ENCODE results near the gene USP40.

GRCh38 chr2:233443511-233444183, 122.9 kb downstream of the USP40 start:
- TF ChIP-seq CTCF (IDR thresholded peaks at IDR 0.05 in 2 of 3, conservative IDR thresholded peaks at IDR 0.05 in 1 of 3; ENCODE audit: control insufficient read depth in 2 of 3, extremely low read depth in 1 of 3, insufficient read depth in 1 of 3, low read depth in 3 of 3, low read length in 3 of 3): peak; percentile 82 to 93 (median 86); a peak in 5 of 6 replicates
- no peak for TF ChIP-seq MAX (IDR thresholded peaks at IDR 0.05; ENCODE audit: low read depth, low read length)
- no peak for TF ChIP-seq NRF1 (conservative IDR thresholded peaks at IDR 0.05; ENCODE audit: low read depth, low read length)
- TF ChIP-seq RCOR1 (conservative IDR thresholded peaks at IDR 0.05; ENCODE audit: low read depth, low read length): no peak
- no peak for TF ChIP-seq ETV6 (conservative IDR thresholded peaks at IDR 0.05 in 1 of 2, IDR thresholded peaks at IDR 0.05 in 1 of 2; ENCODE audit: borderline replicate concordance in 1 of 2, low read depth in 1 of 2)
- no peak for TF ChIP-seq HDAC6 (IDR thresholded peaks at IDR 0.05; ENCODE audit: unreplicated experiment)

Data from GM12878 (cell line).